ENCODE results near the gene NUTF2. TPM values are rescaled to one million over a fixed set of nuclear protein-coding genes. Genes with fewer than 3 reads are reported as not detected.
A peak's percentile ranks its signal among the peaks of the same experiment; 100 is the strongest.

NUTF2 gene
- total RNA-seq, 1 experiment from 2014 or later = 200 TPM

DNA sequence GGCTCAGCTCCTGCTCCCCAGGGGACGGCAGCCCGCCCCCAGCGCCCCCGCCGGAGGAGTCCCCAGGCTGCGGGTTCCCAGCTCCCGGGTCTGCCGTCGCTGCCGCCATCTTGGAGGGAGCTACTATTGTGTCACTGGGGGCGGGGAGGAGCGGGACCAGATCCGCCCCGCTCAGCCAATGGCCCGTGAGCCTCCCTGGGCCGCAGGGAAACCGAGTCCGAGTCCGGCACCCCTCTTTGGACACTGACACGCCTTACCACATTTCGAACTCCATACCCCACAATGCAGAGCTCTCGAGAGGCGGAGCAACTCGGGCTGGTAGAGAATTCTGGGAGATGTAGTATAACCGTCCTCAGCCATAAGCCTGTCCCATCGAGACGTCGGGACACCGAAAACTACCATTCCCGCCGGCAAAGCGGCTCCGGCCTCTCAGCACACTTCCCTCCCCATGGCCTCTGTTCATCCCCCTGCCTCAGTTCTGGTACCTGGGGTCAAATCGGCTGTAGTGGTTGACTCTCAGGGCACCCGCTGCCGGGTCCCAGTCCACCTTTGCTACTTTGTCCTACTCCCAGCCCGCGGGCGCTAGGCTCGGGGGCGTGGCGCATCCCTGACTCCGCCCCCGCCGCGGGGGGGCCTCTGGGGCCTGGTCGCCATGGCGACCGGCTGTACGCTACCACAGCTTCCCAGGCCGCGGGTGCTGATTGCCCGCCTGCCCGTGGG lies 40.1 kb upstream of the NUTF2 start, which contains the start of the genes RANBP10 and TSNAXIP1:
TSS of gene RANBP10 (minus strand) at position 133 of the 720 bp plus-strand sequence. CDS start at position 109, 24 bp downstream.
TSS of gene TSNAXIP1 (plus strand) at position 462 of the 720 bp plus-strand sequence. CDS start 261 bp downstream, outside the sequence.
- TF ChIP-seq ZNF263 (CRISPR knock-in tag; IDR thresholded peaks at IDR 0.05; ENCODE audit: low read depth) (0 out of 2 replicates have a peak, but pooled peaks have one; percentile 8), NFYB (CRISPR knock-in tag; conservative IDR thresholded peaks at IDR 0.05; ENCODE audit: low read depth) (peak; percentile 61; the same call in 1 of the 2 replicates), HMGA2 (CRISPR knock-in tag; IDR thresholded peaks at IDR 0.05) (no peak), SP1 (CRISPR knock-in tag; conservative IDR thresholded peaks at IDR 0.05) (peak; percentile 92), CREM (CRISPR knock-in tag; IDR thresholded peaks at IDR 0.05) (0 out of 2 replicates have a peak, but pooled peaks have one; percentile 32), JAZF1 (CRISPR knock-in tag; IDR thresholded peaks at IDR 0.05) (no peak), PREB (CRISPR knock-in tag; IDR thresholded peaks at IDR 0.05; ENCODE audit: borderline replicate concordance) (no peak; the same call in 1 of the 2 replicates), ZNF317 (CRISPR knock-in tag; IDR thresholded peaks at IDR 0.05; ENCODE audit: borderline replicate concordance, low read depth) (0 out of 2 replicates have a peak, but pooled peaks have one; percentile 39), GABPB1 (CRISPR knock-in tag; IDR thresholded peaks at IDR 0.05) (peak; percentile 18; the same call in 1 of the 2 replicates), GRHL2 (CRISPR knock-in tag; IDR thresholded peaks at IDR 0.05; ENCODE audit: insufficient replicate concordance, severe bottlenecking) (no peak)
- TF ChIP-seq, protein P1, sequence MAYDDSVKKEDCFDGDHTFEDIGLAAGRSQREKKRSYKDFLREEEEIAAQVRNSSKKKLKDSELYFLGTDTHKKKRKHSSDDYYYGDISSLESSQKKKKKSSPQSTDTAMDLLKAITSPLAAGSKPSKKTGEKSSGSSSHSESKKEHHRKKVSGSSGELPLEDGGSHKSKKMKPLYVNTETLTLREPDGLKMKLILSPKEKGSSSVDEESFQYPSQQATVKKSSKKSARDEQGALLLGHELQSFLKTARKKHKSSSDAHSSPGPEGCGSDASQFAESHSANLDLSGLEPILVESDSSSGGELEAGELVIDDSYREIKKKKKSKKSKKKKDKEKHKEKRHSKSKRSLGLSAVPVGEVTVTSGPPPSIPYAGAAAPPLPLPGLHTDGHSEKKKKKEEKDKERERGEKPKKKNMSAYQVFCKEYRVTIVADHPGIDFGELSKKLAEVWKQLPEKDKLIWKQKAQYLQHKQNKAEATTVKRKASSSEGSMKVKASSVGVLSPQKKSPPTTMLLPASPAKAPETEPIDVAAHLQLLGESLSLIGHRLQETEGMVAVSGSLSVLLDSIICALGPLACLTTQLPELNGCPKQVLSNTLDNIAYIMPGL (CRISPR knock-in tag; IDR thresholded peaks at IDR 0.05) = peak; percentile 74; the same call in 1 of the 2 replicates
- TF ChIP-seq, protein P2, sequence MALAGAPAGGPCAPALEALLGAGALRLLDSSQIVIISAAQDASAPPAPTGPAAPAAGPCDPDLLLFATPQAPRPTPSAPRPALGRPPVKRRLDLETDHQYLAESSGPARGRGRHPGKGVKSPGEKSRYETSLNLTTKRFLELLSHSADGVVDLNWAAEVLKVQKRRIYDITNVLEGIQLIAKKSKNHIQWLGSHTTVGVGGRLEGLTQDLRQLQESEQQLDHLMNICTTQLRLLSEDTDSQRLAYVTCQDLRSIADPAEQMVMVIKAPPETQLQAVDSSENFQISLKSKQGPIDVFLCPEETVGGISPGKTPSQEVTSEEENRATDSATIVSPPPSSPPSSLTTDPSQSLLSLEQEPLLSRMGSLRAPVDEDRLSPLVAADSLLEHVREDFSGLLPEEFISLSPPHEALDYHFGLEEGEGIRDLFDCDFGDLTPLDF (CRISPR knock-in tag; IDR thresholded peaks at IDR 0.05) = no peak
- TF ChIP-seq, protein P3, sequence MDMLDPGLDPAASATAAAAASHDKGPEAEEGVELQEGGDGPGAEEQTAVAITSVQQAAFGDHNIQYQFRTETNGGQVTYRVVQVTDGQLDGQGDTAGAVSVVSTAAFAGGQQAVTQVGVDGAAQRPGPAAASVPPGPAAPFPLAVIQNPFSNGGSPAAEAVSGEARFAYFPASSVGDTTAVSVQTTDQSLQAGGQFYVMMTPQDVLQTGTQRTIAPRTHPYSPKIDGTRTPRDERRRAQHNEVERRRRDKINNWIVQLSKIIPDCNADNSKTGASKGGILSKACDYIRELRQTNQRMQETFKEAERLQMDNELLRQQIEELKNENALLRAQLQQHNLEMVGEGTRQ (CRISPR knock-in tag; IDR thresholded peaks at IDR 0.05) = peak; percentile 36; the same call in 1 of the 2 replicates
- TF ChIP-seq, protein P4, sequence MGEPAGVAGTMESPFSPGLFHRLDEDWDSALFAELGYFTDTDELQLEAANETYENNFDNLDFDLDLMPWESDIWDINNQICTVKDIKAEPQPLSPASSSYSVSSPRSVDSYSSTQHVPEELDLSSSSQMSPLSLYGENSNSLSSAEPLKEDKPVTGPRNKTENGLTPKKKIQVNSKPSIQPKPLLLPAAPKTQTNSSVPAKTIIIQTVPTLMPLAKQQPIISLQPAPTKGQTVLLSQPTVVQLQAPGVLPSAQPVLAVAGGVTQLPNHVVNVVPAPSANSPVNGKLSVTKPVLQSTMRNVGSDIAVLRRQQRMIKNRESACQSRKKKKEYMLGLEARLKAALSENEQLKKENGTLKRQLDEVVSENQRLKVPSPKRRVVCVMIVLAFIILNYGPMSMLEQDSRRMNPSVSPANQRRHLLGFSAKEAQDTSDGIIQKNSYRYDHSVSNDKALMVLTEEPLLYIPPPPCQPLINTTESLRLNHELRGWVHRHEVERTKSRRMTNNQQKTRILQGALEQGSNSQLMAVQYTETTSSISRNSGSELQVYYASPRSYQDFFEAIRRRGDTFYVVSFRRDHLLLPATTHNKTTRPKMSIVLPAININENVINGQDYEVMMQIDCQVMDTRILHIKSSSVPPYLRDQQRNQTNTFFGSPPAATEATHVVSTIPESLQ (CRISPR knock-in tag; IDR thresholded peaks at IDR 0.05) = no peak
- TF ChIP-seq, protein P5, sequence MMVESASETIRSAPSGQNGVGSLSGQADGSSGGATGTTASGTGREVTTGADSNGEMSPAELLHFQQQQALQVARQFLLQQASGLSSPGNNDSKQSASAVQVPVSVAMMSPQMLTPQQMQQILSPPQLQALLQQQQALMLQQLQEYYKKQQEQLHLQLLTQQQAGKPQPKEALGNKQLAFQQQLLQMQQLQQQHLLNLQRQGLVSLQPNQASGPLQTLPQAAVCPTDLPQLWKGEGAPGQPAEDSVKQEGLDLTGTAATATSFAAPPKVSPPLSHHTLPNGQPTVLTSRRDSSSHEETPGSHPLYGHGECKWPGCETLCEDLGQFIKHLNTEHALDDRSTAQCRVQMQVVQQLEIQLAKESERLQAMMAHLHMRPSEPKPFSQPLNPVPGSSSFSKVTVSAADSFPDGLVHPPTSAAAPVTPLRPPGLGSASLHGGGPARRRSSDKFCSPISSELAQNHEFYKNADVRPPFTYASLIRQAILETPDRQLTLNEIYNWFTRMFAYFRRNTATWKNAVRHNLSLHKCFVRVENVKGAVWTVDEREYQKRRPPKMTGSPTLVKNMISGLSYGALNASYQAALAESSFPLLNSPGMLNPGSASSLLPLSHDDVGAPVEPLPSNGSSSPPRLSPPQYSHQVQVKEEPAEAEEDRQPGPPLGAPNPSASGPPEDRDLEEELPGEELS (CRISPR knock-in tag; IDR thresholded peaks at IDR 0.05) = 0 out of 2 replicates have a peak, but pooled peaks have one; percentile 23
- peak within 1 kb of the TSS; percentile 92 for H3K27ac Mint-ChIP-seq
- peak; percentile 98 for ATAC-seq
- peaks cover 5% of the 10 kb centered on the region for H3K4me1 Mint-ChIP-seq
- POLR2A ChIA-PET = interaction anchor here (0.6 to 1.6 kb wide), 11 partner anchors 9 to 321 kb away, joined by 3 to 11 read pairs (median 4); partner anchors contain the start of gene GFOD2
- no peaks in the 10 kb centered on the region for H3K27me3 Mint-ChIP-seq (ENCODE audit: low read depth)
- peaks cover 4% of the 10 kb centered on the region for H3K36me3 Mint-ChIP-seq
- DNase-seq (ENCODE audit: low spot score) = peak; percentile 98
- no peaks in the 10 kb centered on the region for H3K9me3 Mint-ChIP-seq
- CTCF ChIA-PET = interaction anchor here (0.8 to 2.9 kb wide), 27 partner anchors 9 to 522 kb away, joined by 3 to 126 read pairs (median 5); partner anchors contain the start of genes ATP6V0D1, GFOD2, NRN1L and NUTF2
- H3K4me3 Mint-ChIP-seq = peak within 1 kb of the TSS; percentile 92

Measured in WTC11 (cell line).